Medulla oblongata (tissue), 1 donor: ENCODE results near the gene NPFF.

ENCODE experiments used
- DNase-seq: peaks from one replicate; pipeline ENCODE4 v3.0.0-alpha.2; 2015; ENCODE audit errors: extremely low spot score

NPFF gene

GRCh38 chr12:53514628-53515290, 7.5 kb upstream of the NPFF start:
- DNase-seq: no peak

GRCh38 chr12:53513712-53514410, 6.6 kb upstream of the NPFF start:
- DNase-seq: no peak

- DNase-seq: no peak
These were observed 3.0 kb upstream of the NPFF start for GRCh38 chr12:53510181-53510812.

- peak; percentile 93 for DNase-seq
These were observed 1.4 kb upstream of the NPFF start for GRCh38 chr12:53508534-53509170.

GRCh38 chr12:53507603-53507885, 260 bp upstream of the NPFF start:
- no peak for DNase-seq

GRCh38 chr12:53506450-53506785, 866 bp downstream of the NPFF start:
- DNase-seq: no peak

GRCh38 chr12:53505555-53506449, 1.5 kb downstream of the NPFF start:
- DNase-seq: no peak

GRCh38 chr12:53505086-53505485, 2.2 kb downstream of the NPFF start:
- DNase-seq: peak; percentile 62

- DNase-seq: no peak
These were observed 3.0 kb downstream of the NPFF start for GRCh38 chr12:53504004-53504920.

- no peak for DNase-seq
These were observed 4.1 kb downstream of the NPFF start for GRCh38 chr12:53502983-53503728.

GRCh38 chr12:53502331-53502730, 5.0 kb downstream of the NPFF start:
- DNase-seq: no peak

- no peak for DNase-seq
These were observed 5.6 kb downstream of the NPFF start for GRCh38 chr12:53501615-53502181.

GRCh38 chr12:53500776-53501614, 6.3 kb downstream of the NPFF start, which contains the start of gene TARBP2:
TSS of gene TARBP2 (plus strand) at chr12:53501283. CDS start at chr12:53501409, 126 bp downstream.
- peak; percentile 100 for DNase-seq

GRCh38 chr12:53500142-53500775, 7.0 kb downstream of the NPFF start:
- peak; percentile 86 for DNase-seq

- peak; percentile 74 for DNase-seq
These were observed 7.8 kb downstream of the NPFF start, which contains the start of gene MAP3K12 for GRCh38 chr12:53499266-53500141. TSS of gene MAP3K12 (minus strand) at chr12:53499458. CDS start at chr12:53487391, 12,067 bp downstream.

- no peak for DNase-seq
These were observed 9.1 kb downstream of the NPFF start for GRCh38 chr12:53498235-53498630.

GRCh38 chr12:53497461-53497860, 9.8 kb downstream of the NPFF start:
- DNase-seq: no peak
